ENCODE results near the gene COL24A1.
A peak's percentile ranks its signal among the peaks of the same experiment; 100 is the strongest.

Gene COL24A1

DNA sequence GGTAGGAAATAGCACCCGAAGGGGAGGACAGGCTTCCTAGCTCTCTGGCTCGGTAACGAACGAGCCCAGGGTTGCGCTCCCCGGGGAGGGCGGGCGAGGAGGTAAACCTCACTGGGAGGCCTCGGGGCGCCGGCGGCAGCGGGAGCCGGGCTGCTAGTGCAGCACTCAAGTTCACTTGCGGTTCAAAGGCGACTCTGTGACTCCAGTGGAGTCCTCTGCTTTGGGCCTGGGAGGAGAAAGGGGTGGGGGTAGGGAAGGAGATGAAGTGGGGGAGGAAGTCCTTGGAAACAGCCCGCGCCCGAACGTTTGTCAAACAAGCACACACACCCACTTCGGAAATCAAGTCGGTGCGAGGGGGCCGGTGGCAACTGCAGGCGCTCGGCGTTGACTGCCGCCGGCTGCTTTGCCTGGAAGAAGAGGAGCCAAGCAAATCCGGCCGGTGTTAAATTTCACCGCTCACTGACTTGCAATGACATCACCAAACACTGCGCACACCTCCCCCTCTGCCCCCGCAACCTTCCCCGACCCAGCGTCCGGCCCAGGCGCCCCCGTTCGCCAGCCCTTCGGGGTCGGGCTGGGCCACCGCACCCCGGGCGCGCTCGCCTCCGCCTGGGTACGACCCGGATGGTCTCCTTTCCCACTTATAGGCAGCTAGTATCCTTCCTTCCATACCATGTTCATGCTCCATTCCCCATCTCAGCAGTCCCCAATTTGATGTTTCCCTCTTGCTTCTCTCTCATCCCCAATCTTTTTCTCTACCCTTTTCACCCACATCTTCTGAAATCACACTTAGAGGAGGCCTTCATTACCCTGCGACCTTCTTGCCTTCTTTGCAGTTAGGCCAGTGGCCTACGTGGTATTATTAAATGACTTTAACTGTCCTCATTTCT lies at the start of gene COL24A1:
Gene COL24A1, minus strand, starts transcription at position 207 of the 890 bp plus-strand sequence. CDS start 376 bp downstream, outside the sequence.
- DNase-seq, result peak; percentile 64

DNA sequence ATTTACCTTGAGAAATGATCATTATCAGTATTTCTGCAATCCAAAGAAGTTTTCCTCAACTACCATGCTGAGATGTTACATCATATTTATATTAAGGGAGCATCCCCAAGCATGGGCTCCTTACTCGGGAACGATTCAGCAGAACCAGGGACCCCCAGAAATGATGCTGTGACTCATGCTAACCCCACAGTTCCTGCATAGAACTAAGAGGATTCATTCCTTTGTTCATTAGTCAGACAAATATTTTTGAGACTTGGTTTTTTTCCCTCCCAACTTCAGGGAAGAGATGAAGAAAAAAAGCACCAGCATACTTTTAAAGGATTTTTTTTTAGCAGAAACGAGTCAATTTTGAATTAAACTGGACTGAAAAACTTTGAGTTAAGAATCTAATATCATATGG lies 49.2 kb upstream of the COL24A1 start:
- no peak for DNase-seq

DNA sequence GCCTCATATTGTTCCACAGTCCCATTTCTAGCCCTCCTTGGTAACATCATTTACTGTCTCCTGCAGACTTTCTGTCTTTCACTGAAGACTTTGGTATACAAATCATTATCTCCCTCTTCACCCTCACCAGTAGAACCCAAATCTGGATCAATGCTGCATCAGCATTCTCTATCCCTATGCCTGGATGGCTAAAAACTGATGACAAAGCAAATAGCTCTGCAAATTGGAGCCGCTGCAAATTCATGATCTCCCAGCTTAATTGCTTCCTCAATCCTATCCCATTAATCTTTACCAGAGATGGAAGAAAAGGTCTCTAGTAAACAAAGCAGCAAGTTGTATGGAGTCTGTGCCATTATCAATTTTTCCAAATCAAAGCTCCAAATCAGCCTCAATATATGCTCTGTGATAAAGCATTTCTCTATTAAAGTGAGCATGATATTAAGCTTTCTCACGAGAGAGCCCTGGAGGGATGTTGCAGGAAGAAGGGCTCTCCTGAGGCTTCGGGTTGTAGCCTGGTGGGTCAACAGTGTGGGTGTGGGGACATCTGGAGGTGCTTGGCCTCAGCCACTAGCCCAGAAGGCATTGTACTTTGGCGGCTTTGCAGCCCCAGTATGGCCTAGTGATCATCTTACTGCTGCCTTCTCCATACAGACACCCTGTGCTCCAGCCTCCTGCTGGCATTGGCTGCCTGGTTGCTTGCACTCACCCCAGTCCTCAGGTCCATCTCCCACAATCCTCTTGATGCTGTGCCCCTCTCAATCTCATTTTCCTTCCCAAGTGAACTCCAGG lies 46.2 kb upstream of the COL24A1 start:
- no peak for DNase-seq

DNA sequence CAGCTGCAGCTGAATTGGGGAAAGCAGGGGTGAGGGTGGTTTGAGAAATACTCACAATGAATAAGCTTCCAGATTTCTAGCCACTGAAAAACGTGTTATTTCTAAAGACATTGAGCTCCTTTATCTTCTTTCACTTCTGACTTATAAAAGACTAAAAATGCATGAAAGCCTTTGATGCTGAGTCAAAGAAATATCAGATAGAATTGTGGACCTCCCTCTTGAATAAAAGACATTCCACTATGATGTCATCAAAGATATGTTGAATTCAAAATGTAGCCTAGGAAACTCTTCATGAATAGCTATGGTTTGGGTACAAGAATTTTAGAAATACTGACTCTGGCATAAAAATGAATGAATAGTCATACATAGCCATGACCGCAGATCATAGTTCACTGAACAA lies 44.7 kb upstream of the COL24A1 start:
- no peak for DNase-seq

DNA sequence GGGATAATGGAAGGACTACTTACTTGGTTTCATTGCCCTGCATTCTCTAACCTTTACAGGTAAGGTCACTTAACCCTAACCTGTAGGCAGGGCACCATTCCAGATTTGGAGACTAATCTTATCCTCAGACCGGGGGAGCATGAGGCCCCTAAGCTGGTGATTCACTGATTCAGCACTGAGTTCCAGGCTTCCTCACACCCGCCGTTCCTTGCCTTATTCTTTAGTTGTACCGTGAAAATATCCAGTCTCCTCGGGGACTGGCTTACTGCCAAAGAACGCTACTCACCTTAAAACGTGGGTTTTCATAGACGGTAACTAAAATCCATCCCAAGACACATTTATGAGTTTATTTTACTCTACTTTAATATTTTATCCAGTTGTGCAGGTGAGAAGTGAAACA lies 44.3 kb upstream of the COL24A1 start:
- no peak for DNase-seq

DNA sequence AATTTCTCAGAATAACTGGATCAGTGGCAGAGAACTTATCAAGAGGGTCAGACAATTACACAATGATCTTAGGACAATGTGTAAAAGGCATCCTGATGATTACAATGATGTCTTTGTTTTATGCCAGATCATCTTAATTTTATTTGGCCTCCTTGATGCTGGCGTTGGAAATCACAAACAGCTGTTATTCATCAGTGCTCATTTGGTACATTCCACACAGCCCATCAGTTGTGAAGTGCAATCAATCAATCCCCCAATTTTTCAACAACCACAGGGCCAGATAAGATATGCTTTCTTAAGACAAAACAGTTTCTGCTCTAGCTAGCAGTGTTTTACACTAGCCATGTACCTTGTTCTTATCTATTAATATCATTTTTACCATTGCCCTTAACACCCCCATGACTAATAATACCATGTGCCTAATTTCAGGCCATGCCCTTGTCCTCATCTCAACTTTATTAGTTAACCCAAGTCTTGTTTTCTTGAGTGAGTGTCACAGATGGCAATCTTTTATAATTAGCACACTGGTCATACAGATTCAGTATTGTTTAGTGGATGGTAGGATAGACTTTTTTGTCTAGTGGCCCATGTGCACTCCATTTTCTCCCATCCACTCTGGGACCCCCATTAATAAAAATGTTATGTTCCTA lies 40.8 kb upstream of the COL24A1 start:
- no peak for DNase-seq

DNA sequence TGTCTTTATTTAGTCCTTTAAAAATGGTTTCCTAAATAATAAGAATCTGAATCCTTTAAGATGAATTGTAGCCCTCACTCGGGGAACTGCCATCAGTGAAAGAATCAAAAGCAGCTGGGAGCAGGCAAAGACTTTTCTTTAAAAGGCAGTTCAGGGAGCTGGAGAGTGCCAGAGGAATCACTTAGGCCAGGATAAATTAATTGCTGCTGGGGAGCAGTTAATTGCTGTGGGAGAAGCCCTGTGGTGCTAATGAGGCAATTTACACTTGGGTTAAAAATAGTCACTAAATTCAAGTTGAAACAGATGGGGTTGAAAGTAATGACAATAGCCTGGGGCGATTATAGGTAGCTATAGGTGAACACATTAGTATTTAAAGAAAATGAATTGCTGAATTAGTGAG lies 38.7 kb upstream of the COL24A1 start:
- DNase-seq, result no peak

DNA sequence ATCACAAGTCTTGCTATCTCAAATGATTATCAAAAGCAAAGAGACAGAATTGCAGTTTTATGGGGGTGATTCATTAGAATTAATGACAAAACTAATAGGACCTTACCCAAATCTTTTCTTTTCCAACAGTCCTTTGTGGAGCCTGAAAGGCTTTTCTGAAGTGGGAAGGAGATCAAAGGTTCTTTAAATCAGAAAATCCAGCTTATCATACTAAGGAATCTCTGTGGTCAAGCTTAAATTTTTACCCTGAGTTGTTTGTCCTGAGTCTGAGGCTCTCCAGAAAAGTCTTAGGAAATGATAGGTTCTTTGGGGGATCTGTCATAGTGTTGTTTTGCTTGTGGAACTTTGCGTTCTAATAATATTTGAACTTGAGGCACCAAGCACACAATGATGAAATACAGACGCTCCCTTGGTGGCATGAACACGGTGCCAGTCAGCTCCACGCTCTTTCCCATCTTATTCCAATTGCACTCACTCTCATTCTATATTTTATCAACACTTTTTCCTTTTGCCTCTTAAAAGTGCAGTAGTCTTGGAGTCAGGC lies 38.0 kb upstream of the COL24A1 start:
- no peak for DNase-seq

DNA sequence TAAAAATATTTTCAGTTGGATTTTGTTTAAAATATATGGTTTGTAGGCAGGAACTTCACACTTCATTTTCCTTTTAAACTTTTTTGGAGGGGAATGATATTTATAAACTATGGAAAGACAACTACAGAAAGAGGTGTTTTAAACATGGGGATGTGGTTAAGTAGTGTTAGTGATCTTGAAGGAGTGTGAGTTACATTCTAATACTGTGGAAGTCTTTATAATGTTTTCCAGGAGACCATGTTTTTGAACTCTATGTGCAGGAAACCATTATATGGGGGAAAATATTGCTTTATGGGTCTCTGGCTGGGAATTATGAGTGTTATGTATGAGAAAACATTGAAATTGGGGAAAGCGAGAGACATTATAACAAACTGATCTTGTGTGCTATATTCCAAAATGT lies 35.8 kb upstream of the COL24A1 start:
- no peak for DNase-seq

DNA sequence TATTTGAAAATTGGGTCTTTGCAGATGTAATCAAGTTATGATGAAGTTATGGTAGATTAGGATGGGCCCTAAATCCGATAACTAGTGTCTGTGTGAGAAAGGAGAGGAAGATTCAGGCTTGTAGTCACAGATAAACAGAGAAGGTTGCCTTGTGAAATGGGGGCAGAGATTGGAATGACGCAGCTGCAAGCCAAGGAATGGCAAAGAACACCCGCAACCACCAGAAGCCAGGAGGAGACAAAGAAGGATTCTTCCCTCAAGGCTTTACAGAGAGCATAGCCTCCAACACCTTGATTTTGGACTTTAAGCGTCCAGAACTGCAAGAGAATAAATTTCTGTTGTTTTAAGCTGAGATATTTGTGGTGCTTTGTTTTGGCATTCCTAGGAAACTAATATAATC lies 35.4 kb upstream of the COL24A1 start:
- no peak for DNase-seq

DNA sequence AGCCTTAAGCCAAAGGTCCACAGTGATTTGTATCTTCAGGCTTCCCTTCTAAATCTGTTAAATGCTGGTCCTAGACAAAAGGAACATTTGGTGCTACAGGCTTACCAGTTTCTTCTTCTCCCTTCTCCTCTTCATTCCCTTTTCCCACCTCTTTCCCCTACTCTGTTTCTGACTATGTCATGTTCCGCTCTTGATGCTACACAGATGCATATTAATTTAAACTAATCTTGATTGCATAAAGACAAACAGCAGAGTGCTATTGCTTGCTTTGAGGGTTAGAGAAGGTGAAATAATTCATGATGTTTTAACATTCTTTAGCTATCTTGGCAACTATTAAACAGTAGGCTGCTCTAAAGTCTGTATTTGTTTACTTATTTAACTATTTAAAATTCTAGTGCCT lies 34.3 kb upstream of the COL24A1 start:
- no peak for DNase-seq

DNA sequence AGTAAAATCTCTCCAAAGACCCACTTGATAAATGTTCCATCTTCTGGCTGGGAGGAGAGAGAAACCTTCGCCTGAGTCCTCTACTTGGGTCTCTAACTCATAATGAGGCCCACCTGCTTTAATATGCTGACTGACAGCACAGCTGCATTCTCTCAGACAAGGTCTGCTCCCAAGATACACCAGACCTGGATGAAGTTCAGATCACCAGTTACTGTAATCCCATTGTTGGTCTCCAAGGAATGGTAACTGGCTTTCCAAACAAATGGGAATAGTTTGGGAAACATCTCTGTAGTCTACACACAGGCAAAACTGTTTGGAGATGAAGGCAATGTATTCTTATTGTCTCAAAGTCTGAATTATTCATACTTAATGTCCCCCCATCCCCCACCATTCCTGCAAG lies 27.9 kb upstream of the COL24A1 start:
- DNase-seq, result no peak

DNA sequence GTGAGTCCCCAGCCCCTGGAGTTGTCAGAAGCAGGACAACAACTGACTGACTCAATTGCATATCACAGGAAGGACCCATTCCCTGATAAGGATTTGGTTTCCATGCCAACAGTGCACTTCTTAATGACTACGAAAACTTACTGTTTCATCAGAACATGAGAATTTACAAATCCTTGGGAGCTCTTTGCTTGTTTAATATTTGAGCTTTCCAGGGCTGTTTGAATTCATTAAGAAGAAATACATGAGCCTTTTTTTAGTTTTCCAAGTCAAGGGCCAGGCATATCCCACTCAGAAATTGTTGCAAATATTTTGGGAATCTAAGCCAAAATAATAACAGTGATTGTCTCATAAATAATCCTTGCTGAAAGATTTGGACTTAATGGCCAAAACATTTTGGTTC lies 27.2 kb upstream of the COL24A1 start:
- no peak for DNase-seq

DNA sequence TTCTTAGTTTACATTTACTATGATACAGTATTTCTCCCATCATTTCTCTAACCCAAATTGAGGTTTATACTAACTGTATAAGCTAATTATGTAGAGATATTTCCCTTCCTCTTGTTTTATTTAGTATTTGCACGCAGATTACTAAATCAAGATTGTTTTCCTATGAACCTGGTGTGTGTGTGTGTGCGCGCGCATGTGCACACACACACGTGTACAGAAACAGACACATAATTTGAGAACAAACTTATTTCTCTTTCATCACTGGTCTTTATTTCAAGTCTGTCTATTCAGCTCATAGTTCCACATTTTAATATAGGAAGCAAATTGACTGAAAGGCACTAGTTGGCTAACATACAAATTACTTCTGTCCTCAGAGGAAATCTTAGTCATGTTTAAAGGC lies 19.7 kb upstream of the COL24A1 start:
- DNase-seq, result no peak

DNA sequence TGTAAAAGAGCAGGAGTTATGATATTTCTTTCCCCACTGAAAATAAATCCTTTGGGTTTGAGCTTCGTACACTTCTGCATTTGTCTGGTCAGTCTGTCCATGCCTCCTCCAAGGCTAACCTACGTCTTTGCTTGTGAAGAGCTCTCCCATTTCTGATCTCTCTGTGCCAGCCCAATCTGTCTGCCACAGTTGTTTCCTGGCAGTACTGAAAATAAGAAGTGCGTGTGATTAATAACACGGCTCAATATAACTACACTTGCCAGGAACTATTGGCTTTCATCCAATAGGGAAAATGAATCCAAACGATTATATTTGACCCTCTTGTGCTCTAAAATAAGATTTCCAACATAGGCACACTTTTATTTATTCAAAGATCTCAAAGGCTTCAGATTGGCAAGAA lies 19.2 kb upstream of the COL24A1 start:
- DNase-seq, result peak; percentile 61

DNA sequence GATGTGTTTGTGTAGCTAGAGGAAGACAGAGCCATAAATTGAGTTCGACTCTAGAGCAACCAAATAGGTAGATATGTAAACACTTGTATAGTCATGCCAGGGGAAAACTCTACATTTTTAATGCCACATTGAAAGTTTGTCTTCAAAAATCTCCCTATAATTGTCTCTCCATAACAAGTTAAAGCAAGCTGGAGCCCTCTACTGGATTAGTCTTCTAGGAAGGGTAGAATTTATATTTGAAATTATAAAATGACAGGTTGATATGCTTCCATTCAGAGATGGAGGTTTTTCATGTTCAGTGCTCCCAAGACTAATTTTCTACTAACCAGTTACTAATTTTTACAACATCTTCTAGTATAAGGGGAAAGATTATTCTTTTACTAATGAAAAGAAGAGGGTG lies 13.1 kb upstream of the COL24A1 start:
- no peak for DNase-seq

DNA sequence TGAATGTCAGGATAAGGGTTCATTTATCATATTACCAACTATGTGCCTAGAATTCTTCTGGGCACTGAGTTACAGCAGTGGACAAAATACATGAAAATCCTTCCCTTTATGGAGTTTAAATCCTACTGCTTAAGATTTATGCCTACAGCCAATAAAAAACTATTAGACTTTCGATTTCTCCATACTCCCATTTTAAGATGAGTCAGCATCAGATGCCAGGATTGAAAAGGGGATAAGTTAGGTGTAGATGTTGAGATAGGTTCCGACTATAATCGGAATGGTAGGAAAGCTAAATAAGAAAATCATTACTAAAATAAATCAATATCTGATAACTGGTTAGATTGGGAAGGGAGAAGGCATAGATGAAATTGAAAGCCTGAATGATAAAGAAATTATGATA lies 3.2 kb upstream of the COL24A1 start:
- no peak for DNase-seq

DNA sequence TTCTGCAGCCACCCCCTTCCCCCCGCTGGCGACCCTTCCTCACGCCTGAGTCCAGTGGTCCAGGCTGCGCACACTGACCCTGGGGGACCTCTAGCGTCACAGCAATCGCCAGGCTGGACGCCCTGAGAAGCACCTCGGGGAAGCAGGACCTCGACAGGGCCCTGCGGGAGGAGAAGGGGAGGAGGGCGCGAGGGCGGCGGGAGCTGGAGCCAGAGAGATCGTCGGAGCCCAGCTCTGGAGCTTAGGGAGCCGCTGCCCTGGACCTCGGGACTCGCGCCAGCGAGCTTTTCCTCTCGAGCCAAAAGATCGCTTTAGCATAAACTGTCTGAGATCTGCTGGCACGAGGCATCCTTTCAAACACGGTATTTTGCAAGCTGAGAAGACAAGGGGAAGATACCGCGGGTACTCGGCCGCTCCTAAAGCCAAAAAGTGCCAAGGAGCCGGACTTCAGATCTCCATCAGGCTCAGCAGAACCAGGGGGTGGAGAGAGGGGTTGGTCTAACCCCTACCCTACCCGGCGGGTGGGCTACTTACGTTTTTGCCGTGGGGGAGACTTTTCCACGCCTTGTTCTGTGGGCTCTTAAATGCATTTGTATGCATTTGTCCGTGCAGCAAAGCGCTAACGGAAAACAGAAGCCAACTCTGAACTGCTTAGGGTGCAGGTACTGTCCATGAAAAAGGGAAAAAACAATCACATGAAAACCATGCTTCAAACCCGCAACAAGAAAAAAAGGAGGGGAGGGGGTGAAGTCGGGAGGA lies 586 bp downstream of the COL24A1 start:
- peak; percentile 30 for DNase-seq

DNA sequence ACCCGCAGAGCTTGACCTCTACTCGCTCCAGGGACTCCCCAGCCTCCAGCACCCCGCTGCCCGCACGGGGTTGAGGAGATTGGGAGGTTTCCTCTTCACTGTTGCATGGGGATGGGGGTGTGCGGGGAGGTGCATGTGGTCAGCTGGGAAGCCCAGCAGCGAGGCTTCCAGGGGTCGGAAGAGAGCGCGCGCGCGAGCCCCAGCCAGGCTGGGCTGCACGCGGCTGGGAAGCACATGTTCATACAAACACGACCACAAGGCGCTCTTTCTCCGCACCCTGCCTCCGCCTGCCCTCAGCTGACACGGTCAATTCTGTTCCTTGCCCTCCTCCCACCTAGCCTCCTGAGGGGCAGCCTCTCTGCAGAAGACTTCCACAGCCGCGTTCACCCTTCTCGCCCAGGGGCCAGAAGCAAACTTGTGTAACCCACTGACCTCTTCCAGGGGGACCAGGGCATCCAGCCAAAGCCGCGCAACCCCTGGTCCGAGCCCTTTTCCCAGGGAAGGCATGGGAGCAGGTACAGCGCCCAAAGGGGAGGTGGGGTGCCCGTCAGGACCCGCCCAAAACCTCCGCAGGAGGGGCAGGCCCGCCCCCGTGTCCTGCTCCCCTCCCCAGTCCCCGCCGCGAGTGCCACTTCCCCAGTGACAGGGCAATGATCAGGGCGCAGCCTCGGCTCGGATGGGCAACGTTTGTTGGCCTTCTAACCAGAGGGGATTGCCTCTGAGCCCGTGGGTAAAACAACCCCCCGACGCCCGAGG lies 1.3 kb downstream of the COL24A1 start:
- DNase-seq, result no peak

DNA sequence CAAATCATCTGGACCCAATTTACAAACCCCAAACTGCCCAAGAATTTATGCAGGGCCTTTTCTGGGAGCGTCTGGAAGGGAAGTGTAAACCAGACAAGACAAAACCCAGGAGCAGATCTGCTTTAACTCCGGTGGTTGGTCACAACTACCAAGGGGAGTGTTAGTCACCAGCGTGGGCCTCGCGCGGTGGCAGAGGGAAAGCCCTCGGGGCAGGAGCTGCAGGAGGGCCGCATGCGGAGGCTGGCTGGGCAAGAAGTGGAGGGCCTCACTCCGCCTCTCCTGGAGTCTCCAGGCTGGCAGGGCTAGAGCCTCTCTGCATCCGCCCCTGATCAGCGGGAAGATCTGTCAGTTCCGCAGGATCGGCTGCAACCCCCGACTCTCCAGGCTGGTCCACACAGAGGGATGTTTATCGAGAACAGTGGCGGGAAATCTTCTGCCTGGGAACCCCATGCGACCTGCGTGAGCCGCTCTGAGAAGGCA lies 2.0 kb downstream of the COL24A1 start:
- DNase-seq, result no peak

DNA sequence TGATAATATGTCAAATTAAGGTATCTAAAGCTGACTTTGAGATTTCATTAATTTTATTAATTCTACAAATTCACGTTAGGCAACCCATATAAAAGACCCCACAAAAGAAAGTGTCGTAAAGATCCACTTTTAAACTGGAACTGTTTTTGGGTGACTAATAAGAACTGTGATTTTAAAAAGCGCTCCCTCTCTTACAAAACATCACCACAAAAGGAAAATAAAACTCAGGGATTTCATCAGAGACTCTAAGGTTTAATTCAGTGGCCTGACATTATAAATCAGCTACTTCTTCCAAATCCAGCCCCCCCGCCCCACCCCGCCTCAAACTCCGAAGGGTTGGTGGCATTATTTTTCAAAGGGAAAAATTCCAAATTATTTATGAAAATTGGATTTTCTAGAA lies 2.7 kb downstream of the COL24A1 start:
- no peak for DNase-seq

DNA sequence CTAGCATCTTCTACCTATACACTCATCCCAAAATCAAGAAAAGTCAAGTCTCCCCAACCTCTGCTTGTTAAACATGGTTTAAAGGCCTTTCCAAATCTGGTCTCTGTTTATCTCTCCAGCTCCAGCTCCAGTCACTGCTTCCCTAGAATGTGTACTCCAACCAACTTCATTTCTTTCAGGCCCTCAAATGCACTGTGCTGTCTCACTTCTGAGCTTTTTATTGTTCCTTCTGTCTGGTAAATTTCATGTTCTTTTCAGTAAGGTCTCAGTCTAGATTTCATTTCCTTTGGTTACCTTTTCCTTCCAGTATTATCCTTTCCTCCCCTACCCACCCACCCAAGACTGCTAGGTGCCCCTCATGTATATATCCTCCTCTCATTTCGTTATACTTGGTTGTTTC lies 3.7 kb downstream of the COL24A1 start:
- no peak for DNase-seq

Data from NCI-H1105 (cell line).